Hepatocyte (in vitro differentiated cells): ENCODE results near the gene LRRC32. TPM values are rescaled to one million over a fixed set of nuclear protein-coding genes. Genes with fewer than 3 reads are reported as not detected.
A peak's percentile ranks its signal among the peaks of the same experiment; 100 is the strongest.

Experiments
- DNase-seq: peaks from one replicate; pipeline ENCODE4 v3.0.0-alpha.2; 2016; ENCODE audit warnings: low spot score
- H2AFZ ChIP-seq: fragments of 200-600 bp; sonication (generic); 2 replicates; pipeline ENCODE4 v1.6.0; 2016; ENCODE audit warnings: antibody characterized with exemption, mild to moderate bottlenecking
- H3K27ac ChIP-seq: fragments of 200-600 bp; sonication (generic); 2 replicates; pipeline ENCODE4 v1.5.1; 2016; ENCODE audit warnings: mild to moderate bottlenecking
- H3K27me3 ChIP-seq: fragments of 200-600 bp; sonication (generic); 2 replicates; pipeline ENCODE4 v1.6.1; 2016
- H3K36me3 ChIP-seq: fragments of 200-600 bp; sonication (generic); replicated peaks from 2 replicates; pipeline ENCODE4 v1.5.1; 2016; ENCODE audit warnings: low read depth; ENCODE audit not compliant: insufficient read depth
- H3K4me1 ChIP-seq: fragments of 200-600 bp; sonication (generic); 2 replicates; pipeline ENCODE4 v1.5.1; 2016; ENCODE audit warnings: mild to moderate bottlenecking, moderate library complexity; ENCODE audit not compliant: insufficient read depth
- H3K4me2 ChIP-seq: fragments of 200-600 bp; sonication (generic); 2 replicates; pipeline ENCODE4 v1.6.0; 2016
- H3K4me3 ChIP-seq: fragments of 200-600 bp; sonication (generic); 2 replicates; pipeline ENCODE4 v1.5.1; 2016; ENCODE audit warnings: mild to moderate bottlenecking
- H3K79me2 ChIP-seq: fragments of 200-600 bp; sonication (generic); 2 replicates; pipeline ENCODE4 v1.6.0; 2017; ENCODE audit warnings: mild to moderate bottlenecking
- H3K9me2 ChIP-seq: fragments of 200-600 bp; sonication (generic); replicated peaks from 2 replicates; pipeline ENCODE4 v1.6.0; 2017; ENCODE audit warnings: mild to moderate bottlenecking; ENCODE audit not compliant: insufficient read depth
- H3K9me3 ChIP-seq: fragments of 200-600 bp; sonication (generic); 2 replicates; pipeline ENCODE4 v1.5.1; 2016; ENCODE audit warnings: low read depth, mild to moderate bottlenecking
- H4K20me1 ChIP-seq: fragments of 200-600 bp; sonication (generic); 2 replicates; pipeline ENCODE4 v1.6.0; 2016; ENCODE audit warnings: mild to moderate bottlenecking; ENCODE audit not compliant: insufficient read depth, poor library complexity, severe bottlenecking
- CTCF ChIP-seq: fragments of 200-600 bp; sonication (generic); IDR thresholded peaks from 2 replicates; pipeline ENCODE4 v1.5.1; 2016; ENCODE audit warnings: antibody characterized with exemption, mild to moderate bottlenecking; ENCODE audit not compliant: poor library complexity
- EZH2 ChIP-seq: fragments of 200-600 bp; sonication (generic); IDR thresholded peaks from 2 replicates; pipeline ENCODE4 v1.6.1; 2016; ENCODE audit warnings: antibody characterized with exemption, mild to moderate bottlenecking, borderline replicate concordance
- EZH2phosphoT487 ChIP-seq: fragments of 200-600 bp; sonication (generic); IDR thresholded peaks from one replicate; pipeline ENCODE4 v1.6.1; 2018; ENCODE audit warnings: antibody characterized with exemption, mild to moderate bottlenecking, low read depth, moderate library complexity; ENCODE audit not compliant: unreplicated experiment, severe bottlenecking
- WGBS: methylation state at CpG from one replicate; pipeline ENCODE4 v1.1.6; 2016; ENCODE audit warnings: low lambda C conversion rate; ENCODE audit errors: missing lambda C conversion rate; 5-methylcytosine and 5-hydroxymethylcytosine counted together
- polyA plus RNA-seq: library from polyadenylated mRNA; unstranded; fragments of >200 nt; fragmentation: Nextera tagmentation; extraction: Ambion mirVana; gene quantifications from 2 replicates; pipeline ENCODE4 v1.2.1, GENCODE V29; 2016
- total RNA-seq: library from RNA; depleted of rRNA; stranded (reverse); fragments of >200 nt; gene quantifications from 2 replicates; pipeline ENCODE4 v1.2.3, GENCODE V29; 2014

LRRC32 gene
- total and polyA plus RNA-seq, 2 experiments from 2014 or later = 25.5 to 75.2 TPM

- no peak overlapping the region for H3K27ac ChIP-seq
- no peak overlapping the region for H3K4me3 ChIP-seq
- peaks cover 26% of the 10 kb centered on the region for H3K79me2 ChIP-seq
- DNase-seq = no peak
- no peaks in the 10 kb centered on the region for H3K9me3 ChIP-seq
- no peak for TF ChIP-seq EZH2
- TF ChIP-seq CTCF = no peak
- no peak for TF ChIP-seq EZH2phosphoT487
- H4K20me1 ChIP-seq = no peaks in the 10 kb centered on the region
- no peak overlapping the region for H2AFZ ChIP-seq
- H3K36me3 ChIP-seq = no peaks in the 10 kb centered on the region
- peak overlapping the region; percentile 98 for H3K4me2 ChIP-seq
- H3K4me1 ChIP-seq = no peaks in the 10 kb centered on the region
- peaks cover 4% of the 10 kb centered on the region for H3K27me3 ChIP-seq
- H3K9me2 ChIP-seq = no peaks in the 10 kb centered on the region
- WGBS = 85% methylated on average over 15 of the region's 15 CpGs
Observed at GRCh38 chr11:76667271-76667818, 3.2 kb downstream of the LRRC32 start.

GRCh38 chr11:76666830-76667229, 3.7 kb downstream of the LRRC32 start:
- Histone ChIP-seq H3K4me1 (no peaks in the 10 kb centered on the region), H3K27me3 (peaks cover 4% of the 10 kb centered on the region), H3K27ac (no peak overlapping the region), H3K79me2 (peaks cover 26% of the 10 kb centered on the region), H3K9me2 (no peaks in the 10 kb centered on the region), H3K9me3 (no peaks in the 10 kb centered on the region), H2AFZ (no peak overlapping the region), H3K4me3 (no peak overlapping the region), H3K36me3 (no peaks in the 10 kb centered on the region), H4K20me1 (no peaks in the 10 kb centered on the region), H3K4me2 (peak overlapping the region; percentile 98)
- no peak for DNase-seq
- 91% methylated on average over 5 of the region's 5 CpGs for WGBS
- TF ChIP-seq EZH2phosphoT487 (no peak), CTCF (no peak)

- Histone ChIP-seq H3K27me3 (peaks cover 4% of the 10 kb centered on the region), H3K9me3 (no peaks in the 10 kb centered on the region), H3K27ac (no peak overlapping the region), H2AFZ (no peak overlapping the region), H3K36me3 (no peaks in the 10 kb centered on the region), H3K4me3 (no peak overlapping the region), H3K4me2 (peak overlapping the region; percentile 98), H3K4me1 (no peaks in the 10 kb centered on the region), H3K9me2 (no peaks in the 10 kb centered on the region), H4K20me1 (no peaks in the 10 kb centered on the region), H3K79me2 (peaks cover 26% of the 10 kb centered on the region)
- WGBS = 68% methylated on average over 7 of the region's 7 CpGs
- no peak for DNase-seq
- TF ChIP-seq EZH2 = no peak
- TF ChIP-seq EZH2phosphoT487 = no peak
- TF ChIP-seq CTCF = no peak
Observed at GRCh38 chr11:76666408-76666807, 4.1 kb downstream of the LRRC32 start.

GRCh38 chr11:76665921-76666351, 4.6 kb downstream of the LRRC32 start:
- H4K20me1 ChIP-seq = no peaks in the 10 kb centered on the region

More at GRCh38 chr11:76665921-76666351, 4.6 kb downstream of the LRRC32 start:
- Histone ChIP-seq H3K79me2 (peaks cover 26% of the 10 kb centered on the region), H2AFZ (no peak overlapping the region), H3K4me2 (peak overlapping the region; percentile 98), H3K9me2 (no peaks in the 10 kb centered on the region), H3K9me3 (no peaks in the 10 kb centered on the region), H3K4me3 (no peak overlapping the region), H3K27ac (no peak overlapping the region), H3K36me3 (no peaks in the 10 kb centered on the region), H3K27me3 (peaks cover 4% of the 10 kb centered on the region), H3K4me1 (no peaks in the 10 kb centered on the region)
- DNase-seq = no peak
- 88% methylated on average over 6 of the region's 6 CpGs for WGBS
- TF ChIP-seq CTCF (no peak), EZH2 (no peak), EZH2phosphoT487 (no peak)
